GM21737 (cell line): ENCODE data around the gene UMODL1.

ENCODE experiments used
- ATAC-seq: cut with Tn5 transposase; IDR thresholded peaks from one replicate; pipeline ENCODE4 v1.9.1; 2021; ENCODE audit warnings: mild to moderate bottlenecking, moderate library complexity; ENCODE audit not compliant: unreplicated experiment

Gene UMODL1

DNA sequence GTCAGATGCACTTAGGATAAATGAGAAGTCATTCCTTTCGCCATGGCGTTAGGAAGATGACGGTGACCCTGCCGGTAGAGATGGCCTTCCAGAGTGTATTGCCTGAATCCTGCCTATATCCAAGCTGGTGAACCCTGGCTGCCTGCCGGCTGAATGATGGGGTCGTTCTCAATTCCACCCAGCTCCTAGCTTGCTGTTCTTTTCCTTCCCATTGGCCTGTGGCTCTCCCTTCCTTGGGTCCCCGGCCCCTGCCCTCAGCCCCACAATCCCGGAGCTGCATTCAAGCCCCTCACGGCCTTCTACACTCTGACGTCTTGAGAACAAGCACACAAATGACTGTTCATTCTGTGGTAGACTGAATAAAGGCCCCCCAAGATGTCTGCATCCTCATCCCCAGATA lies 32.7 kb upstream of the UMODL1 start:
- no peak for ATAC-seq

GRCh38 chr21:42038826-42039425 lies 32.2 kb upstream of the UMODL1 start:
- ATAC-seq = no peak

DNA sequence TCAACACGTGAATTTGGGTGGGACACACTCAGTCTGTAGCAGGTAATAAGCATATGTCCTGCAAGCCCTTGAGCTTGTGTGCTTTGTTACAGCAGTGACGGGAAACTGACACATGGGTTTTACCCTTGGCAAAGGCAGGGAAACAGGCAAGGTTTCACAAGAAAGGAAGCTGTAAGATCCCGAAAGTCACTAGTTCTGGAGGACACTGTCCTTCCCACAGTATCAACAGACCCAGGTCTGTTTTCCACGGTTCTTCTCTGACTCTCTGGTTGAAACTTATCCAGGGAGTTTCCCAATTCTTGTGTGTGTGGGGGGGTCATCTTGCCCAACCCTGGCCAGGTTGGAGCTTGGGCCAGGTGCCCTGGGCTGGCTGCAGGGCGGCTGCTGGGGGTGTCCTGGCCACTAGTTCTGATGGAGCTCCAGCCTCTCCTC lies 31.6 kb upstream of the UMODL1 start:
- ATAC-seq = no peak

DNA sequence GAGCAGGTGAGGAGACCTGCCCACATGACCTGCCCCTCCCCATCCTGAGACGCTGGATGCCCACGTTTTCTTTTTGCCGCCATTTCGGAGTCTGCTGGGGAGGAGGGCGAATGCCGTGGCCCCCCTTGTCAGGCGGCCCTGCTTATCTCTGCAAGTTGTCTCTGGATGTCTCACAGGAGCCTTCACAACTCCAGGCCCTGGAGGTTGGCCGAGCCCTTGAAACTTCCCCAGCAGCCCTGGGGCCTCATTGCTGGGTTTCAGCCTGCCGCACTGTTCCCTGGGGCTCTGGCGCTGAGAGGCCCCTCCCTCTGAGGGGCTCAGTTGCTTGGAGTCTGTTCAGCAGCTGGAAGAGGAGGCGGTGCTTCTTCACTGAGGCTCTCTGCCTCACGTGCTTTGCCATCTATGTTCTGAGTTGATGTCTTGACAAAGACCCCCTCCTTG lies 31.2 kb upstream of the UMODL1 start:
- no peak for ATAC-seq

- no peak for ATAC-seq
Observed at GRCh38 chr21:42040411-42041180, 30.5 kb upstream of the UMODL1 start.

- ATAC-seq = no peak
Observed at GRCh38 chr21:42041246-42041645, 29.9 kb upstream of the UMODL1 start.

DNA sequence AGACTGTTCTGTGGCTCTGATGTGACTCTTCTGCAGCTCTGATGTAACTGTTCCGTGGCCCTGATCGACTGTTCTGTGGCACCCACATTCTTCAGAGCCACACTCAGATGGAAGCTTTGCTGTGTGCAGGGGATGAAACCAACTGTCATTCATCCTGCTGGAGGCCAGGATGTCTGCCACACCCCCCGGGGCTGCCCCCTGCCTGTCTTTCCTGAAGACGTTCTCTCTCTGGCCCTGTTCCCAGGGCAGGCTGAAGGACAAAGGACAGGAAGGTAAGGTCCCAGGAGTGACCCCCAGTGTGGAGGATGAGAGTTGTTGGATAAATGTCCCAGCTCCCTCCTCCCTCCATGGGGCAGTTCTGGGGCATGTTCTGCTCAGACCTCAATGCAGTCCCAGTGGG lies 29.4 kb upstream of the UMODL1 start:
- ATAC-seq = no peak

DNA sequence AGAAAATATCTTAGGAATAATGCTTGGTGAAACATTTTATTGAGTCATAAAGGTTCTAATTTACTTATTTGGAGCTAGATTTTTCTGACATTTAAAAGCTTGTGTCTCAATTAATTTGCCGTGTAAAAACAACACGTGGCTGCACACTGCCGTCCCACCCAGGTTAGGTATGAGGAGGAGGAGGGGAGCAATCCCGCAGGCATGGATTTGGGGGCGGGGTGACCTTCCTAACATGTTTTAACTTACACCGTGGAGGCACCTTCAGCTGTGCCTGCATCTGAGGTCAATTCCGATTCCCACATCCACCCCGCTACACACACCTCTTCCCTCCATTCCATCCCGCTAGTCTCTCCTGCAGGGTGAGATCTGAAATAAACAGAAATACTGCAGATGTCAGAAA lies 28.5 kb upstream of the UMODL1 start:
- ATAC-seq = no peak

DNA sequence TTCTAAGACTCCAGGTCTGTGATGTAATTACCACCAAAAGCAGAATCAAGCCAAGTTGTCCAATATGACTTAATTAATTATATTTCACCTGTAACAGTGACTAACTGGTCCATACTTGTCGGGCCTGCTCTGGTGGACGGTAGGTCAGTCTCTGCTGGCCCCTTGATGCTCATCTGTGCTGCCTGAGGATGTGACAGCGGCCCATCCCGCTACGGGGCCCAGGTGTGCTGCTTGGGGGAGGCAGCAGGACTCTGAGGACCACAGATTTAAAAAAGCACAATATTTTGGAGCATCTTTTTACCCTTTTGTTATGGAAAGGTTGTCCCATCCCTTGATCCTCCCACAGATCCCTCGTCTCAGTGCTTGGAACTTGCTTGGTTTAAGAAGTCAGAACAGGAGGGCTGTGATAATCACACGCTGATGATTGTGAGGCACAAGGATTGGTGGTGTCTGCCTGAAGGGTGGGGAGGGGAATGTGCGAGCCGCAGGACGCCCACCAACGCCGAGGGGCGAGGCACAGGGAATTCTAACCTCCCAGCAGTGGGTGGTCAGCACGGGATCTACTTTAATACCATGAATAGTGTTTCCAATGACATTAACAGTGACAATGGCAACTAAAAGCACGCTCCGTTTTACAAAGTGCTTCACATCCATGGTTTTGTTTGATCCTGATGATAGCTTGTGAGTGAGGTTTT lies 27.8 kb upstream of the UMODL1 start:
- ATAC-seq = no peak

GRCh38 chr21:42043961-42044360 lies 27.2 kb upstream of the UMODL1 start:
- no peak for ATAC-seq

GRCh38 chr21:42044871-42045495 lies 26.1 kb upstream of the UMODL1 start:
- no peak for ATAC-seq

DNA sequence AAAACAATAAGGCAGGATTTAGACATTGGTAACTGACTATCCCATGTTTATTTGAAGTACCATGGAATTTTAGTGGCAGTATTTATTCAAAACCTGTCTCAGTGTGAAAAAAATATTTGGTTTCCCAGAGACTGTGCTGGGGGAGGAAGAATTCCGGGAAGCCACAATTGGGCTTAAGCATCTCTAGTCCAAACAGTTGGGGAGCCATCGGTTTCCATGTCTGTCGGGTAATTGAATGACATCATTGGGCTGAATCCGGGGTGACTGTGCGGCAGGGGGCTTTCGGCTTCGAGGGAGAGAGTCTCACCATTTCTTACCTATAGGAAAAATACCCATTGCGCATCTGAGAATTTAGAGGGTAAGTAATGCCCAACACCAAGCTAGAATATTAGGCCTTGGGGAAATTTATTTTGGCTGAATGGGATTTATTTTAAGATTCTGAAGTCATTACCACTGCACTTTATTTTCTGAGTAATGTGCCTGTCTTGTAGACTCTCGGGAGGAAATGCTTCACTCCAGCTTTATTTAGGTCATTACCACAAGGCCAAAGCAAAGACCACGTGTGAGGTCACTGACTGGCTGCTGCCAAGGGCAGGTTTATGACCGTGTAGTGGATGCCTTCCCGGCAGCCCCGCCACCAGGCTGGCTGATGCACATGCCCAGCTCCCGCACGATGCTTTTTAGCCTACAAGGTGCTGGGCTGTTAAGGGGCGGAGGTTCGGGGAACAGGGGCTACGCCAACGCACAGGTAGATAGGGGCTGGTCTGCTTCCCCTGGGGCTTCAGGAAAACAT lies 23.1 kb upstream of the UMODL1 start:
- no peak for ATAC-seq

GRCh38 chr21:42048870-42049577 lies 22.1 kb upstream of the UMODL1 start:
- ATAC-seq = no peak

DNA sequence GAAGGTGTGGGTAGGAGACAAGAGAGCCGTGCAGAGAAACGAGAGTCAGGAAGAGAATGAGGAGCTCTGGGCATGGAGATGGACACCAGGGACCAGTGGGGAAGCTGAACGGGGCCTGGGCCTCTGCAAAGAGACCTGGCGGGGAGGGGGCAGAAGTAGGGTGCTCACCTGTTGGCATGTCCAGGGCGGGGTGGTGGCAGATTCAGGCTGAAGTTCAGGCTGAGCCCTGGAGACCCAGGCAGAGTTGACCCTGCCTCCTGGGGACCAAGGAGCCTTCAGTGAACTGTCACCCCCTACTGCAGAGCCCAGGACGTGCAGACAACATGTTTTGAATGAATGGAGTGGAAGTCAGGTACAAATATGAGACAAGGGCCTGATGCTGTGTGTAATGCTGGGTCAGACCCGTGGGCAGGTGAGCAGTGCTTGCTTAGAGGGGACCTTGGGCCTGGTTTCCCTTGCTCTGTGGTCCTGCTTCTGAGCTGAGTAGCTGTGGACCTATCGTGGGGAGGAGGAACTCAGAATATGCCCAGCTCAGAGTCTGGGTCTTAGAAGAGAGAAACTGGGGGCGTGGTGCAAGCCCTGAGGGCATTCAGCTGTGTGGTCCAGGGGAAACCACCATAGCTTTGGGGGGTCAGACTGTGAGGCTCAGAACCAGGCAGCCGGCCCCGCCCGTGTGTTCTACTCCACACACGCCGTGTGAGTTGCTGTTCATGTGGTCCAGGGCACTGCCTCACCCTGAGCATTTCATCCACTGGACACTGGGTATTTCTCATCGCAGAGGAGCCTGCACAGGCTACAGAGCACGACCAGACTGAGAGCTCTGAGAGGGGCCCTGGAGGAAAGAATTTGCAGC lies 21.3 kb upstream of the UMODL1 start:
- no peak for ATAC-seq

- ATAC-seq = no peak
Observed at GRCh38 chr21:42051788-42052187, 19.3 kb upstream of the UMODL1 start.

GRCh38 chr21:42055425-42055824 lies 15.7 kb upstream of the UMODL1 start:
- no peak for ATAC-seq

- ATAC-seq = no peak
Observed at GRCh38 chr21:42056468-42056867, 14.6 kb upstream of the UMODL1 start.

GRCh38 chr21:42056996-42057689 lies 14.0 kb upstream of the UMODL1 start:
- no peak for ATAC-seq
